SU-DHL-6 (cell line): ENCODE data around the gene CNBP.
A peak's percentile ranks its signal among the peaks of the same experiment; 100 is the strongest.

Experiments
- H2AFZ ChIP-seq: fragments of 200-600 bp; sonication (generic); 2 replicates; pipeline ENCODE4 v1.6.1; 2014; ENCODE audit warnings: low read depth, mild to moderate bottlenecking, moderate library complexity, mixed read lengths, antibody characterized with exemption, low read length; ENCODE audit not compliant: severe bottlenecking
- H3F3A ChIP-seq: fragments of 200-600 bp; shearing (Covaris generic); 2 replicates; pipeline ENCODE4 v1.6.0; 2016; ENCODE audit warnings: antibody characterized with exemption, mild to moderate bottlenecking; ENCODE audit not compliant: insufficient read depth
- H3K27ac ChIP-seq: fragments of 200-600 bp; sonication (generic); 2 replicates; pipeline ENCODE4 v1.5.1; 2016; ENCODE audit warnings: low read depth, mild to moderate bottlenecking, low read length, moderate library complexity, mixed read lengths
- H3K27me3 ChIP-seq: fragments of 200-600 bp; sonication (generic), shearing (Covaris generic); 2 replicates; pipeline ENCODE4 v1.6.0; 2014; ENCODE audit warnings: mild to moderate bottlenecking, low read length
- H3K36me3 ChIP-seq: fragments of 200-600 bp; sonication (generic); 2 replicates; pipeline ENCODE4 v1.6.1; 2014; ENCODE audit warnings: mild to moderate bottlenecking, low read length, mixed read lengths
- H3K4me2 ChIP-seq: fragments of 300-600, 200-600 bp; shearing (Covaris generic), sonication (generic); 2 replicates; pipeline ENCODE4 v1.6.0; 2014; ENCODE audit warnings: low read length, low read depth, mild to moderate bottlenecking; ENCODE audit not compliant: poor library complexity, severe bottlenecking
- H3K4me3 ChIP-seq: fragments of 200-600 bp; sonication (generic); 2 replicates; pipeline ENCODE4 v1.5.1; 2014; ENCODE audit warnings: antibody characterized with exemption, low read length, mild to moderate bottlenecking, mixed read lengths; ENCODE audit not compliant: insufficient read depth, poor library complexity, severe bottlenecking
- H3K79me2 ChIP-seq: fragments of 200-600 bp; sonication (generic); 2 replicates; pipeline ENCODE4 v1.6.1; 2014; ENCODE audit warnings: mild to moderate bottlenecking, low read length, moderate library complexity; ENCODE audit not compliant: insufficient read depth
- H3K9ac ChIP-seq: fragments of 200-600 bp; sonication (generic); 2 replicates; pipeline ENCODE4 v1.7.0; 2014; ENCODE audit warnings: mild to moderate bottlenecking, low read length
- H3K9me2 ChIP-seq: fragments of 200-600 bp; sonication (generic); replicated peaks from 2 replicates; pipeline ENCODE4 v1.6.1; 2014; ENCODE audit warnings: low read length; ENCODE audit not compliant: insufficient read depth
- H3K9me3 ChIP-seq: fragments of 200-600 bp; sonication (generic); 2 replicates; pipeline ENCODE4 v1.6.1; 2014; ENCODE audit warnings: low read length, mixed read lengths; ENCODE audit not compliant: insufficient read depth
- H4K20me1 ChIP-seq: fragments of 200-600 bp; sonication (generic); 2 replicates; pipeline ENCODE4 v1.6.1; 2014; ENCODE audit warnings: low read depth, mild to moderate bottlenecking, antibody characterized with exemption, low read length, moderate library complexity, mixed read lengths
- CTCF ChIP-seq: fragments of 200-600 bp; sonication (generic); IDR thresholded peaks from one replicate; pipeline ENCODE4 v1.5.1; 2017; ENCODE audit warnings: antibody characterized with exemption, mild to moderate bottlenecking, low read length, moderate library complexity; ENCODE audit not compliant: insufficient read depth, poor library complexity, severe bottlenecking
- EZH2phosphoT487 ChIP-seq: fragments of 200-600 bp; sonication (generic), shearing (Covaris generic); conservative IDR thresholded peaks from 2 replicates; pipeline ENCODE4 v1.6.1; 2018; ENCODE audit warnings: mild to moderate bottlenecking, antibody characterized with exemption, low read length, moderate library complexity, mixed read lengths

Gene CNBP

DNA sequence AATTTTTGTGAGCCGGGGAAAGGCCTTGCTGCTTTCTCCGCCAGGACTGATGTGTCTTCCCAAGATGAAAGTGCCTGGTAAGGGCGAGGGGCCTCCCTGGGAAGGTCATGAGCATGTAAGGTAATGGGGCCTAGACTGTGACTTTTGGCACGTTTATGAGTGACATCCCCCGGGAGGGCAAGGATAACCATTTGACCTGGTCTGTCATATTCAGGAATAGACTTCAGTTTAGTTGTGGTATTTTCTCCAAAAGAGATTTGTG, 631 bp upstream of the CNBP start:
- Histone ChIP-seq H3K9me2 (no peaks in the 10 kb centered on the region), H3K4me3 (peak overlapping the region; percentile 90), H2AFZ (peak overlapping the region; percentile 76), H3F3A (no peaks in the 10 kb centered on the region; the same call in 1 of the 2 replicates), H3K36me3 (peaks cover 11% of the 10 kb centered on the region), H3K27ac (peak overlapping the region; percentile 60), H3K9ac (peak overlapping the region; percentile 98), H3K27me3 (no peaks in the 10 kb centered on the region), H4K20me1 (peaks cover 17% of the 10 kb centered on the region), H3K79me2 (peaks cover 53% of the 10 kb centered on the region), H3K4me2 (peak overlapping the region; percentile 96), H3K9me3 (no peaks in the 10 kb centered on the region)
- no peak for TF ChIP-seq EZH2phosphoT487

GRCh38 chr3:129182390-129183185, 1.1 kb downstream of the CNBP start:
- no peaks in the 10 kb centered on the region; the same call in 1 of the 2 replicates for H3F3A ChIP-seq
- peak overlapping the region; percentile 98 for H3K9ac ChIP-seq
- H3K27me3 ChIP-seq, result no peaks in the 10 kb centered on the region
- H3K9me2 ChIP-seq, result no peaks in the 10 kb centered on the region
- TF ChIP-seq CTCF (no peak), EZH2phosphoT487 (no peak)
- peaks cover 70% of the 10 kb centered on the region for H3K79me2 ChIP-seq
- peak overlapping the region; percentile 75 for H3K27ac ChIP-seq
- peaks cover 17% of the 10 kb centered on the region for H3K36me3 ChIP-seq
- H4K20me1 ChIP-seq, result peaks cover 30% of the 10 kb centered on the region
- H3K4me2 ChIP-seq, result peak overlapping the region; percentile 89
- H3K4me3 ChIP-seq, result peak overlapping the region; percentile 88
- H3K9me3 ChIP-seq, result no peaks in the 10 kb centered on the region
- H2AFZ ChIP-seq, result no peak overlapping the region

DNA sequence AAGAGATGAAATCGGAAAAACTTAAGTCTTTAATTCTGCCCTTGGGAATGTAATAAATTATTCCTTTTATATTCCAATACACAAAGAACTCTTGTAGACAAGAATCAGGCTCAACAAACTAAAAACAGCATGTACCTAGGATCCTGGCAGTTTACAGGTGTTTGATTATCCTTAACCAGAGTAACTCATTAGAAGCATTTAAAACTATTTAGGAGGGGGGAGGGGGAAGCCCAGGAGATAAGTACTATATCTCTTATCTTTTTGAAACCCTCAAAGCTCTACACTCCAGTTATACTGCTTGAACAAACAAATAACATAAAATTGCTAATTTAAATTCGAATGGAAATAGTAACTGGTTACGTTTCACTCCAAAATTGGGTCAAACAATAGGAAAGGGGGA, 1.9 kb downstream of the CNBP start:
- Histone ChIP-seq H3K36me3 (peaks cover 21% of the 10 kb centered on the region), H4K20me1 (peaks cover 38% of the 10 kb centered on the region), H3K27ac (peak overlapping the region; percentile 75; the same call in 1 of the 2 replicates)

More for the DNA sequence above, 1.9 kb downstream of the CNBP start:
- TF ChIP-seq EZH2phosphoT487 (no peak), CTCF (no peak)
- peak overlapping the region; percentile 98 for H3K9ac ChIP-seq
- no peak overlapping the region for H2AFZ ChIP-seq
- no peaks in the 10 kb centered on the region for H3K9me3 ChIP-seq
- H3K4me2 ChIP-seq, result peak overlapping the region; percentile 89
- no peaks in the 10 kb centered on the region for H3K27me3 ChIP-seq
- H3F3A ChIP-seq, result no peaks in the 10 kb centered on the region
- H3K9me2 ChIP-seq, result no peaks in the 10 kb centered on the region
- H3K79me2 ChIP-seq, result peaks cover 78% of the 10 kb centered on the region
- peak overlapping the region; percentile 88 for H3K4me3 ChIP-seq
